Middle frontal gyrus (tissue), 1 donor: ENCODE data around the gene BCAS3.
"Not testable (repeated sequence)": the region's sequence is repeated elsewhere in the genome, so short reads cannot be mapped to it uniquely, and the experiment has no call there.

Experiments
- DNase-seq: peaks from one replicate; pipeline ENCODE4 v3.0.0-alpha.2; 2015; ENCODE audit warnings: low spot score; ENCODE audit errors: extremely low spot score

The BCAS3 gene

GRCh38 chr17:61353615-61354014 is 676.0 kb downstream of the BCAS3 start:
- DNase-seq: no peak

- no peak for DNase-seq
Observed at GRCh38 chr17:61354895-61355874, 677.5 kb downstream of the BCAS3 start.

GRCh38 chr17:61357061-61357460 is 679.4 kb downstream of the BCAS3 start:
- not testable (repeated sequence) for DNase-seq

GRCh38 chr17:61359513-61359912 is 681.9 kb downstream of the BCAS3 start:
- not testable (repeated sequence) for DNase-seq

- no peak for DNase-seq
Observed at GRCh38 chr17:61360318-61360943, 682.8 kb downstream of the BCAS3 start.

- DNase-seq: no peak
Observed at GRCh38 chr17:61361084-61361483, 683.4 kb downstream of the BCAS3 start.

- DNase-seq: no peak
Observed at GRCh38 chr17:61362396-61362795, 684.7 kb downstream of the BCAS3 start.

- no peak for DNase-seq
Observed at GRCh38 chr17:61362852-61363600, 685.4 kb downstream of the BCAS3 start.

- no peak for DNase-seq
Observed at GRCh38 chr17:61363601-61364462, 686.2 kb downstream of the BCAS3 start.

GRCh38 chr17:61364463-61364846 is 686.8 kb downstream of the BCAS3 start:
- DNase-seq: no peak

- no peak for DNase-seq
Observed at GRCh38 chr17:61366076-61366714, 688.5 kb downstream of the BCAS3 start.

GRCh38 chr17:61366715-61367413 is 689.2 kb downstream of the BCAS3 start:
- no peak for DNase-seq

- no peak for DNase-seq
Observed at GRCh38 chr17:61368049-61368831, 690.6 kb downstream of the BCAS3 start.

- no peak for DNase-seq
Observed at GRCh38 chr17:61368832-61369450, 691.3 kb downstream of the BCAS3 start.

- DNase-seq: no peak
Observed at GRCh38 chr17:61369751-61370150, 692.1 kb downstream of the BCAS3 start.

- DNase-seq: no peak
Observed at GRCh38 chr17:61371179-61371578, 693.5 kb downstream of the BCAS3 start.

GRCh38 chr17:61371606-61372005 is 694.0 kb downstream of the BCAS3 start:
- no peak for DNase-seq

- no peak for DNase-seq
Observed at GRCh38 chr17:61372436-61372835, 694.8 kb downstream of the BCAS3 start.
